Glutamatergic neuron (in vitro differentiated cells): ENCODE data around the gene PTPN23. TPM values are rescaled to one million over a fixed set of nuclear protein-coding genes. Genes with fewer than 3 reads are reported as not detected.

Experiments
- DNase-seq: peaks from one replicate; pipeline ENCODE4 v3.0.0; 2022
- H3K27ac Mint-ChIP-seq: one replicate; pipeline ENCODE4 v1.8.0; 2020; ENCODE audit warnings: mild to moderate bottlenecking, mixed read lengths, inconsistent platforms; ENCODE audit not compliant: unreplicated experiment
- H3K27me3 Mint-ChIP-seq: one replicate; pipeline ENCODE4 v1.8.0; 2020; ENCODE audit warnings: mild to moderate bottlenecking, moderate library complexity, mixed read lengths, inconsistent platforms; ENCODE audit not compliant: unreplicated experiment
- H3K36me3 Mint-ChIP-seq: one replicate; pipeline ENCODE4 v1.8.0; 2020; ENCODE audit warnings: mild to moderate bottlenecking, mixed read lengths, inconsistent platforms; ENCODE audit not compliant: unreplicated experiment
- H3K4me1 Mint-ChIP-seq: one replicate; pipeline ENCODE4 v1.8.0; 2020; ENCODE audit warnings: mild to moderate bottlenecking, low read depth, mixed read lengths, inconsistent platforms; ENCODE audit not compliant: unreplicated experiment
- H3K4me3 Mint-ChIP-seq: one replicate; pipeline ENCODE4 v1.8.0; 2020; ENCODE audit warnings: mild to moderate bottlenecking, mixed read lengths, inconsistent platforms; ENCODE audit not compliant: unreplicated experiment
- H3K9me3 Mint-ChIP-seq: one replicate; pipeline ENCODE4 v1.8.0; 2020; ENCODE audit warnings: mild to moderate bottlenecking, moderate library complexity, mixed read lengths, inconsistent platforms; ENCODE audit not compliant: unreplicated experiment
- total RNA-seq: library from RNA; stranded (reverse); fragmentation: NEBNext Ultra II Directional; extraction: Animal tissue kit (Norgen Biotek cat#: 25700); gene quantifications from one replicate; pipeline ENCODE4 v1.2.1, GENCODE V29; 2021; ENCODE audit not compliant: unreplicated experiment
- TF ChIP-seq, protein P1 (sequence below): fragments of 200-600 bp; sonication (generic); IDR thresholded peaks from one replicate; pipeline ENCODE4 v1.5.0; 2021; ENCODE audit not compliant: partially characterized antibody, unreplicated experiment

PTPN23 gene
- total RNA-seq, 1 donor from 2014 or later: 71.0 TPM

DNA sequence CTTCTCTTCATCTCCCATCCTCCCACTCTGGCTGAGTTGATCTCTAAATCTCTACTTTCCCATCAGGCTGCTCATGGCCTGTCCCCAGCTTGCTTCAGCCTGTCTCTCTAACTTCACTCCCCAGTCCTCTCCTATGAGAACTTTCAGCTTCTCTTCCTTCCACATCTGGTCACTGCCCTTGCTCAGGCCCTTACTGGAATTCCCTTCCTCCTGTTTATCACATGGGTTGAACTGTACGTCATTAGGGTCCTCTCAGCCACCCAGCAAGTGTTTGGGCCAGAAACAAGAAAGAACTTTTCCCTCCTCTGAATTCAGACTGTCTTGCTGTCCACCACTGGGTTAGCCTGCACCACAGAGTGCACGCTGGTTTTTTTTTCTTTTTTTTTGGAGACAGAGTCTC is 5.0 kb downstream of the PTPN23 start:
- Mint-ChIP-seq H3K4me1 (peaks cover 17% of the 10 kb centered on the region), H3K27ac (no peak overlapping the region), H3K4me3 (no peak overlapping the region), H3K27me3 (peaks cover 3% of the 10 kb centered on the region), H3K9me3 (no peaks in the 10 kb centered on the region), H3K36me3 (no peaks in the 10 kb centered on the region)
- TF ChIP-seq, protein P1, sequence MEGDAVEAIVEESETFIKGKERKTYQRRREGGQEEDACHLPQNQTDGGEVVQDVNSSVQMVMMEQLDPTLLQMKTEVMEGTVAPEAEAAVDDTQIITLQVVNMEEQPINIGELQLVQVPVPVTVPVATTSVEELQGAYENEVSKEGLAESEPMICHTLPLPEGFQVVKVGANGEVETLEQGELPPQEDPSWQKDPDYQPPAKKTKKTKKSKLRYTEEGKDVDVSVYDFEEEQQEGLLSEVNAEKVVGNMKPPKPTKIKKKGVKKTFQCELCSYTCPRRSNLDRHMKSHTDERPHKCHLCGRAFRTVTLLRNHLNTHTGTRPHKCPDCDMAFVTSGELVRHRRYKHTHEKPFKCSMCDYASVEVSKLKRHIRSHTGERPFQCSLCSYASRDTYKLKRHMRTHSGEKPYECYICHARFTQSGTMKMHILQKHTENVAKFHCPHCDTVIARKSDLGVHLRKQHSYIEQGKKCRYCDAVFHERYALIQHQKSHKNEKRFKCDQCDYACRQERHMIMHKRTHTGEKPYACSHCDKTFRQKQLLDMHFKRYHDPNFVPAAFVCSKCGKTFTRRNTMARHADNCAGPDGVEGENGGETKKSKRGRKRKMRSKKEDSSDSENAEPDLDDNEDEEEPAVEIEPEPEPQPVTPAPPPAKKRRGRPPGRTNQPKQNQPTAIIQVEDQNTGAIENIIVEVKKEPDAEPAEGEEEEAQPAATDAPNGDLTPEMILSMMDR: no peak
- DNase-seq: no peak

DNA sequence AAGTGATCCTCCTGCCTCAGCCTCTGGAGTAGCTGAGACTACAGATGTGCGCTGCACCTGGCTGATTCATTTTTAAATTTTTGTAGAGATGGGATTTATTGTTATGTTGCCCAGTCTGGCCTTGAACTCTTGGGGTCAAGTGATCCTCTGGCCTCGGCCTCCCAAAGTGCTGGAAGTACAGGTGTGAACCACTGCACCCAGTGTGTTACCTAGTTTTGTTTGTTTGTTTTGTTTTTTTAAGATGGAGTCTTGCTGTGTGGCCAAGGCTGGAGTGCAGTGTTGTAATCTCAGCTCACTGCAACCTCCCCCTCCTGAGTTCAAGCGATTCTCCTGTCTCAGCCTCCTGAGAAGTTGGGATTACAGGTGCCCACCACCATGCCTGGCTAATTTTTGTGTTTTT is 12.1 kb downstream of the PTPN23 start:
- no peaks in the 10 kb centered on the region for H3K36me3 Mint-ChIP-seq
- peaks cover 11% of the 10 kb centered on the region for H3K27me3 Mint-ChIP-seq
- no peak overlapping the region for H3K27ac Mint-ChIP-seq
- no peak overlapping the region for H3K4me3 Mint-ChIP-seq
- TF ChIP-seq, protein P1: no peak
- H3K4me1 Mint-ChIP-seq: peaks cover 26% of the 10 kb centered on the region
- DNase-seq: no peak
- peaks cover 8% of the 10 kb centered on the region for H3K9me3 Mint-ChIP-seq

DNA sequence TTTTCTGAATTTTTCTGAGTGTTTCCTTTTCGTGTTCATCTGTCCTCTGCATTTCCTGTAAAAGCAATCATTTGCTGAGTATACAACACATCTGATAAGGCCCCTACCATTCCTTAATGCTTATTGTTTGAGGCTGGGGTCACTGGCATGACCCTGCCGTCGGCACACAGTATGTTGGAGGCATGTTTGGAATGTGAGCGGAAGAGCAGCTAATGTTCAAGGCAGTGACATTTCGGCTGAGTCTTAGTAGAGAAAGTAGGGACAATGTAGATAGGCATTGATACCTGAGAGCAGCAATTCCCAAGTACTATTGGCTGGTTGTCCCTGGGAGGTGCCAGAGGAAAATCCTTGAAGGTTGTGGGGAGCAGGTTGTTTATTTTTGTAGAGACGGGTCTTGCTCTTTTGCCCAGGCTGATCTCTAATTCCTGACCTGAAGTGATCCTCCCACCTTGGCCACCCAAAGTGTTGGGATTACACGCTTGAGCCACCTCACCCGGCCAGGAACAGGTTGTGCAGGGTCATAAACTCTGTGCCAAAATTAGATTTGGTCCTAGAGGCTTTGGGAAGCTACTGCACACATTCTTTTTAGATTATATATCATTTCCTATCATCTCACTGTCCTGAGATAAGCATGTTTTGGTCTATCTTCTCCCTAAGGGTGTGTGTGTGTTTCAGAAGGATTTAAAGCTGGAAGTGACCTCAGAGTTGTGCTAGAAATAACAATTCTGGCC is 13.5 kb downstream of the PTPN23 start:
- no peak for DNase-seq

DNA sequence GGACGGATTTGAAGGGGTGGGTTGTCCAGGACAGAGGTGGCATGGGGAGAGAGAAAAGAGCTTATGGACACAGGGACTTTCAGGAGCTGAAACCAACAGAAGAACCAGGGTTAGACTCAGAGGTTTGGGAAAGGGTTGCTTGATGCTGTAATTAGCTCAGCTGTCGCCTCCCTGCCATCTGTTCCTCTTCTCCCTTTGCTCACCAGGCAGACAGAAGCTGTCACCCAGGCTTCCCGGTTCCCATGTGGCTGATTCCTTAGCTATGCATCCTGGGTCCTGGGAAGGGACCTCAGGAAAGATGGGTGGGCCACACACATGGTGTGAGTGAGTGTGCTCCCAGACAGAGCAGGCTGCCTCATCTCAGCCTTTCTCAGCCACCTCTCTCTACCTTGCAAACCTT is 14.1 kb downstream of the PTPN23 start:
- TF ChIP-seq, protein P1: no peak
- Mint-ChIP-seq H3K4me1 (peaks cover 37% of the 10 kb centered on the region), H3K27ac (peak overlapping the region; percentile 100), H3K9me3 (peaks cover 8% of the 10 kb centered on the region), H3K36me3 (no peaks in the 10 kb centered on the region), H3K4me3 (peak overlapping the region; percentile 80), H3K27me3 (peaks cover 11% of the 10 kb centered on the region)
- DNase-seq: no peak

More for the DNA sequence above, 13.5 kb downstream of the PTPN23 start:
- peaks cover 8% of the 10 kb centered on the region for H3K9me3 Mint-ChIP-seq
- peak overlapping the region; percentile 80 for H3K4me3 Mint-ChIP-seq
- peaks cover 35% of the 10 kb centered on the region for H3K4me1 Mint-ChIP-seq
- H3K27ac Mint-ChIP-seq: peak overlapping the region; percentile 100
- TF ChIP-seq, protein P1: no peak
- H3K36me3 Mint-ChIP-seq: no peaks in the 10 kb centered on the region
- peaks cover 11% of the 10 kb centered on the region for H3K27me3 Mint-ChIP-seq

DNA sequence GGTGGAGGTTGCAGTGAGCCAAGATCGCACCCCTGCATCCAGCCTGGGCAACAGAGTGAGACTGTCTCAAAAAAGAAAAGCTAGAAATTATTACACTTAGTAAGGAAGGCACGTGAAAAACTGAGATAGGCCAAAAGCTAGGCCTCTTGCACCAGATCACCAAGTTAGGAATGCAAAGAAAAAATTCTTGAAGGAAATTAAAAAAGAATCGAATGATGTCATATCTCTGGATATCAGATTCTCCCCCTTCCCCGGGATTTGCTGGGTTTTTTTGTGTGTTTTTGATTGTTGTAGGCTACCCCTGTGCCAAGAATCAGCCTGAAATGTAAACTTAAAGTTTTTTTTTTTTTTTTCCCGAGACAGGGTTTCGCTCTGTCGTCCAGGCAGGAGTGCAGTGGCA is 17.4 kb downstream of the PTPN23 start:
- DNase-seq: no peak
- H3K27ac Mint-ChIP-seq: no peak overlapping the region
- TF ChIP-seq, protein P1: no peak
- no peak overlapping the region for H3K4me3 Mint-ChIP-seq
- H3K36me3 Mint-ChIP-seq: no peaks in the 10 kb centered on the region
- H3K9me3 Mint-ChIP-seq: peaks cover 8% of the 10 kb centered on the region
- peaks cover 11% of the 10 kb centered on the region for H3K27me3 Mint-ChIP-seq
- H3K4me1 Mint-ChIP-seq: peaks cover 38% of the 10 kb centered on the region
